Stomach (tissue), 9 donors: Measurements from ENCODE around the gene EXOC1L. TPM values are rescaled to one million over a fixed set of nuclear protein-coding genes. Genes with fewer than 3 reads are reported as not detected.

Experiments
- DNase-seq, 2 donors: peaks; one replicate each; pipeline versions ENCODE4 v3.0.0 to v3.0.0-alpha.2; 2013 to 2019
- H3K27ac ChIP-seq, 5 donors: fragments of 200-600 bp in 4 of 5; sonication (generic) in 4 of 5; one replicate each; pipeline ENCODE4 v1.5.1; 2013 to 2019; ENCODE audit warnings: mild to moderate bottlenecking in 1 of 5, moderate library complexity in 1 of 5
- H3K27me3 ChIP-seq, 3 donors: fragments of 200-600 bp; sonication (generic); one replicate each; pipeline ENCODE4 v1.5.1; 2017 to 2019; ENCODE audit warnings: mixed run types in 1 of 3
- H3K36me3 ChIP-seq, 4 donors: fragments of 200-600 bp; sonication (generic); 1 replicate in 3 of 4; 2 replicates in 1 of 4; pipeline ENCODE4 v1.5.1; 2016 to 2019
- H3K4me1 ChIP-seq, 4 donors: fragments of 200-600 bp; sonication (generic); one replicate each; pipeline ENCODE4 v1.5.1; 2016 to 2019
- H3K4me3 ChIP-seq, 4 donors: fragments of 200-600 bp; sonication (generic) in 3 of 4; one replicate each; pipeline ENCODE4 v1.5.1; 2016 to 2019; ENCODE audit warnings: mild to moderate bottlenecking in 1 of 4
- H3K9me3 ChIP-seq, 4 donors: fragments of 200-600 bp; sonication (generic); one replicate each; pipeline ENCODE4 v1.5.1; 2016 to 2019
- CTCF ChIP-seq, 7 experiments: fragments of 450-650 bp in 4 of 7; fragments of 200-600 bp in 3 of 7; sonication (generic) in 3 of 7; IDR thresholded peaks; one replicate each; pipeline ENCODE4 v1.5.1; 2016 to 2019; ENCODE audit warnings: antibody characterized with exemption in 7 of 7, control low read depth in 2 of 7, mild to moderate bottlenecking in 1 of 7
- EP300 ChIP-seq: sonication (generic); formaldehyde crosslinking; IDR thresholded peaks from one replicate; pipeline ENCODE4 v1.6.1; 2017; ENCODE audit warnings: antibody characterized with exemption
- POLR2A ChIP-seq, 4 donors: fragments of 450-650 bp; IDR thresholded peaks; one replicate each; pipeline ENCODE4 v1.6.1; 2016; ENCODE audit warnings: antibody characterized with exemption in 4 of 4, control low read depth in 2 of 4, mild to moderate bottlenecking in 1 of 4, moderate library complexity in 1 of 4
- POLR2AphosphoS5 ChIP-seq, 3 donors: sonication (generic); formaldehyde crosslinking; IDR thresholded peaks; one replicate each; pipeline ENCODE4 v1.6.1; 2016; ENCODE audit warnings: antibody characterized with exemption in 3 of 3
- WGBS, 5 donors: extraction: QIAGEN DNeasy Blood & Tissue Kit in 3 of 5; methylation state at CpG; one replicate each; pipeline versions ENCODE4 v1.1.5 to v1.1.7; 2013 to 2018; 5-methylcytosine and 5-hydroxymethylcytosine counted together
- intact Hi-C: fragments of 100-400 bp; cut with DNase I; formaldehyde crosslinking; loops from one replicate; pipeline ENCODE4 v1.15.1; 2023; ENCODE audit warnings: low total_unique reads
- polyA plus RNA-seq, 3 donors: library from polyadenylated mRNA; stranded (reverse); fragments of 200-250 nt; gene quantifications; one replicate each; pipeline ENCODE4 v1.2.3, GENCODE V29; 2013
- small RNA-seq, 4 donors: library from RNA; depleted of rRNA; stranded (forward); fragments of <200 nt; gene quantifications; one replicate each; pipeline ENCODE3, GENCODE V24; 2016
- total RNA-seq, 5 donors: library from RNA; depleted of rRNA; stranded (reverse); fragments of >200 nt; gene quantifications; one replicate each; pipeline versions ENCODE4 v1.1.0 to v1.2.3, GENCODE V29; 2014 to 2016
- donor health status: healthy with polysubstance abuse.
- donor health status: Bipolar disorder and iron deficiency.
- donor health status: healthy.

Gene EXOC1L
- total and polyA plus RNA-seq, 8 donors = 2.0 TPM; not detected in 7

GRCh38 chr4:55879224-55879623 is 59.6 kb downstream of the EXOC1L start:
- peaks cover 23 to 75% (median 65%) of the 10 kb centered on the region in 4 donors for H3K36me3 ChIP-seq
- no peak for DNase-seq
- WGBS, 5 donors = 95 to 97% (median 96%) methylated on average over 3 of the region's 3 CpGs
- no peak overlapping the region for H3K27ac ChIP-seq
- intact Hi-C loops = no loop called here
- no peaks in the 10 kb centered on the region for H3K4me1 ChIP-seq
- no peaks in the 10 kb centered on the region for H3K27me3 ChIP-seq
- TF ChIP-seq CTCF (IDR thresholded peaks at IDR 0.05) (no peak), EP300 (no peak), POLR2AphosphoS5 (IDR thresholded peaks at IDR 0.05) (no peak), POLR2A (IDR thresholded peaks at IDR 0.05) (no peak)
- no peak overlapping the region for H3K4me3 ChIP-seq
- no peaks in the 10 kb centered on the region for H3K9me3 ChIP-seq

- Histone ChIP-seq H3K9me3 (no peaks in the 10 kb centered on the region), H3K27me3 (no peaks in the 10 kb centered on the region), H3K4me3 (no peak overlapping the region), H3K36me3 (peaks cover 23 to 74% (median 62%) of the 10 kb centered on the region in 4 donors), H3K4me1 (no peaks in the 10 kb centered on the region), H3K27ac (no peak overlapping the region)
- DNase-seq = no peak
- intact Hi-C loops = no loop called here
- 96 to 99% (median 98%) methylated on average over 3 of the region's 3 CpGs for WGBS, 5 donors
- TF ChIP-seq POLR2AphosphoS5 (IDR thresholded peaks at IDR 0.05) (no peak), CTCF (IDR thresholded peaks at IDR 0.05) (no peak), POLR2A (IDR thresholded peaks at IDR 0.05) (no peak), EP300 (no peak)
Measured at GRCh38 chr4:55880652-55881280, 61.2 kb downstream of the EXOC1L start.

GRCh38 chr4:55884093-55884850 is 64.7 kb downstream of the EXOC1L start:
- no peak overlapping the region for H3K4me3 ChIP-seq
- no peak for DNase-seq
- H3K4me1 ChIP-seq = no peaks in the 10 kb centered on the region
- peaks cover 9 to 71% (median 56%) of the 10 kb centered on the region in 4 donors for H3K36me3 ChIP-seq
- intact Hi-C loops = no loop called here
- TF ChIP-seq POLR2A (IDR thresholded peaks at IDR 0.05) = no peak
- TF ChIP-seq POLR2AphosphoS5 (IDR thresholded peaks at IDR 0.05) = no peak
- TF ChIP-seq EP300 = no peak
- TF ChIP-seq CTCF (IDR thresholded peaks at IDR 0.05) = no peak
- WGBS, 5 donors = 82 to 93% (median 88%) methylated on average over 2 of the region's 2 CpGs
- H3K27ac ChIP-seq = no peak overlapping the region
- H3K9me3 ChIP-seq = no peaks in the 10 kb centered on the region
- H3K27me3 ChIP-seq = no peaks in the 10 kb centered on the region

- 70 to 89% (median 79%) methylated on average over 1 of the region's 1 CpG for WGBS, 5 donors
- no peak for DNase-seq
- H3K27me3 ChIP-seq = no peaks in the 10 kb centered on the region
- H3K4me1 ChIP-seq = no peaks in the 10 kb centered on the region
- TF ChIP-seq EP300 (no peak), POLR2AphosphoS5 (IDR thresholded peaks at IDR 0.05) (no peak), POLR2A (IDR thresholded peaks at IDR 0.05) (no peak)
- H3K36me3 ChIP-seq = peaks cover 7 to 71% (median 56%) of the 10 kb centered on the region in 4 donors
- intact Hi-C loops = no loop called here
- H3K4me3 ChIP-seq = no peak overlapping the region
- no peaks in the 10 kb centered on the region for H3K9me3 ChIP-seq
- no peak overlapping the region for H3K27ac ChIP-seq
Measured at GRCh38 chr4:55884851-55885219, 65.2 kb downstream of the EXOC1L start.

Small RNAs within 50 kb of the gene (small RNA-seq; reads per million reads assigned to genes)
- gene RNU6-276P = 0 reads per million in 4 donors
- gene RNU6-652P = 0 reads per million in 4 donors

Other genes with a start within 250 kb of the EXOC1L start
- not detected for gene PDCL2, start 227.5 kb upstream of the EXOC1L start, total RNA-seq
- gene PDCL2, start 227.5 kb upstream of the EXOC1L start, polyA plus RNA-seq = under 1 TPM in 1 of 3 donors, not detected in 2; 0.45 TPM
- under 1 TPM in 1 of 5 donors, not detected in 4; 0.92 TPM for gene NMU, start 183.5 kb upstream of the EXOC1L start, total RNA-seq
- 10 to 100 TPM in 1 of 3 donors, 1 to 10 TPM in 1, under 1 TPM in 1; 0.56 to 46.1 (median 1.2) TPM for gene NMU, start 183.5 kb upstream of the EXOC1L start, polyA plus RNA-seq
- 100 to 1,000 TPM in 1 of 5 donors, 10 to 100 TPM in 4; 22.9 to 174 (median 62.2) TPM for gene EXOC1, start 33.9 kb downstream of the EXOC1L start, total RNA-seq
- 10 to 100 TPM; 10.1 to 21.4 (median 17.4) TPM for gene EXOC1, start 33.9 kb downstream of the EXOC1L start, polyA plus RNA-seq
- gene CEP135, start 129.2 kb downstream of the EXOC1L start, total RNA-seq = 10 to 100 TPM in 3 of 5 donors, 1 to 10 TPM in 2; 3.6 to 18.1 (median 11.7) TPM
- gene CEP135, start 129.2 kb downstream of the EXOC1L start, polyA plus RNA-seq = 1 to 10 TPM in 2 of 3 donors, under 1 TPM in 1; 0.76 to 1.3 (median 1.1) TPM